SW 1271 (cell line): ENCODE results near the gene VASP.
A peak's percentile ranks its signal among the peaks of the same experiment; 100 is the strongest.

ENCODE experiments used
- DNase-seq, 2 experiments: peaks; one replicate each; lab custom pipeline; 2025; lab: John Stamatoyannopoulos, UW

The VASP gene

DNA sequence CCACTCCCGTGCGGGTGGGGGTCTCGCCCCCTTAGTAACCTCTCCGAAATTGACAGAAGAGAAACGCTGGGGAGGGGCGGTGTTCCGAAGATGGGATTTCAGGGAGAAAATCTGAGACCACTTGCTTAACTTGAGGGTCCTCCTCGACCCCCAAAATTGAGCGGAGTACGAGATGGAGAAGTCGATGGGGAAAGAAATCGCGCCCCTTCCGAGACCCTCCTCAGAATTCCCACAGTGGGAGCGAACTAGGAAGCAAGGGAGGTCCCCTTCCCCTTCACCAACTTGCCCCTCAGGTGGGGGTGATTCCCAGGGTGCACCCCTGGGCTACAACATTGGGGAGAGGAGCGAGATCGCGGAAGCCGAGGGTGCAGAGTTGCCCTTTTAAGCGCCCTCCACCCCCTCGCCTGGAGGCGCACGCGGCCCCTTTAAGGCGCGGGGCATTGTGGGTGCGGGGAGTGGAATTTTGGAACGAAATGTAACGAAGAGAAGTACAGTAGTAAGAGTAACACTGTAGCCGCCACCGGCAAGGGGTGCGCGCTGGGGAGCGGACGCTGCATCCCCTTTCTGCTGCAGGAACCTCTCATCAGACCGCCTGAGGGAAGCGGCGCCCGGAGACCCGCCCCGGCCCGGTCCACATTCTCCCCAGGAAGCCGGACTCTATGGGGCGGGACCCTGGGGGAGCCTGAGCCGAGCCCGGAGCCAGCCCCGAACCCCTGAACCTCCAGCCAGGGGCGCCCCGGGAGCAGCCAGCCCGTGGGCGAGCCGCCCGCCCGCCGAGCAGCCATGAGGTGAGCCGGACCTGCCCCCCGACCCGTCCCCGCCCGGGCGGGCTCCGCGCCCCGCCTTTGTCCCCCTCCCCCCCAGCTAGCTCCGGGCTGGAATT, at the start of gene VASP:
Gene VASP, plus strand, starts transcription at position 491 of the 883 bp plus-strand sequence. Its CDS starts 293 bp downstream, at position 784.
- peak; percentile 39 to 78 for DNase-seq

DNA sequence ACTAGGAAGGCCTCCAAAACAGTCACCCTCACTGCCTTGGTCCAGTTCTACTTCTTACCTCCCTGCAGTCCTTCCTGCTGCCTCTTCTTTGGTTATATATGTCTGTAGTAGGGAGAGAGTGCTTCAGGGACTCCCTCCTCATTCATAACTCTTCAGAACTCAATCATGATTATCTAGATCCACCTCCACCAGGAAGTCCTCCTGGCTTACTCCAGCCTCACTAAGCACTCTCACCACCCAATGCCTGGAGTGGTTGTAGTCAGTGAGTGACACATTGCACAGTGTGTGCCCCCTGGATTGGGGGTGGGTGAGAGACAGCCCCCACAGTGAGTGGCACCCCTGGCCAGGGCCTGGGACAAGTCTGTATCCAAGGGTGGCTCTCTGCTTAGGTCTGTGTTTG, 49.5 kb upstream of the VASP start:
- DNase-seq = no peak

GRCh38 chr19:45460807-45461347, 46.4 kb upstream of the VASP start:
- no peak for DNase-seq

GRCh38 chr19:45462174-45462573, 45.1 kb upstream of the VASP start:
- no peak for DNase-seq

DNA sequence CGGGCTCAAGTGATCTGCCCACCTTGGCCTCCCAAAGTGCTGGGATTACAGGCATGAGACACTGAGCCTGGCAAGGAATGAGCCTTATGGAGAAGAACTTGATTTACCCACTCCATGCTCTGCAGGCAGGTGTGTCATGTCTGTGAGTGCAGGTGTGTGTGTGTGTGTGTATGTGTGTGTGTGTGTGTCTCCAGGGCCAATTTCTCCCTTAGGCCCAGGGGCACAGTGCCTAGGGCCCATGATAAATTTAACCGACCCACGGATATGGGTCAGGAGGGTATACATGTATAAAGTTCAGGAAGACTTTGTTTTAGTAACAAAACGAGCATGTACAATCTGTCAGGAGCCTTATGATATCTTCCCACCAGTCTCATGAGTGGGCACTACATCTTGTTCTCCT, 44.0 kb upstream of the VASP start:
- no peak for DNase-seq

GRCh38 chr19:45464274-45464673, 43.0 kb upstream of the VASP start:
- DNase-seq = no peak

- DNase-seq = no peak
Observed at GRCh38 chr19:45464852-45465441, 42.3 kb upstream of the VASP start.

GRCh38 chr19:45467115-45467455, 40.2 kb upstream of the VASP start:
- no peak for DNase-seq

DNA sequence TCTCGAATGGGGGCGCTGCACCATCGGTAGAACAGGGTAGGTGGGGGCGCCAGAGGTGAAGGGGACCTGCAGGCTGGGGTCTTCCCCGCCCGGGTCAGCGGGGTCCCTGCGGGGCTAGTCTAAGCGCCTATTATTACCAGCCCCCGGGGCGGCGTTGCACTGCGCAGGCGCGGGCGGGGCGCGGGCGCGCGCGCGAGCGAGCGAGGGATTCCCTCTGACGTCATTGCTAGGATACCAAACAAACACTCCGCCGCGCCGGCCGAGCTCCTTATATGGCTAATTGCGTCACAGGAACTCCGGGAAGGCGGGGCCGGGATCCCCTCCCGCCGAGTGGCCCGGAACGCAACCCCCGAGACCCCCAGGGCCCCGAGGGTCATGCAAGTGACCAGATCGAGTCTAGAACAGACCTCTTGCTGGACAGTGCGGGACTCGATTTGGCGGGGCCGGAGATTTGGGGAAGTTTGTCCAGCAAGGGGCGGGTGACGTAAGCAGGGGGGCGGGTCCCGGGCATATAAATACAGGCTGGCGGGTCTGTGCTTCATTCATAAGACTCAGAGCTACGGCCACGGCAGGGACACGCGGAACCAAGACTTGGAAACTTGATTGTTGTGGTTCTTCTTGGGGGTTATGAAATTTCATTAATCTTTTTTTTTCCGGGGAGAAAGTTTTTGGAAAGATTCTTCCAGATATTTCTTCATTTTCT, 39.7 kb upstream of the VASP start, which contains the start of gene FOSB:
Gene FOSB, plus strand, starts transcription at position 541 of the 703 bp plus-strand sequence. CDS start 591 bp downstream, outside the sequence.
- peak; percentile 53 to 82 for DNase-seq

GRCh38 chr19:45468159-45468651, 39.1 kb upstream of the VASP start:
- no peak for DNase-seq

GRCh38 chr19:45468803-45469131, 38.5 kb upstream of the VASP start:
- DNase-seq = no peak

DNA sequence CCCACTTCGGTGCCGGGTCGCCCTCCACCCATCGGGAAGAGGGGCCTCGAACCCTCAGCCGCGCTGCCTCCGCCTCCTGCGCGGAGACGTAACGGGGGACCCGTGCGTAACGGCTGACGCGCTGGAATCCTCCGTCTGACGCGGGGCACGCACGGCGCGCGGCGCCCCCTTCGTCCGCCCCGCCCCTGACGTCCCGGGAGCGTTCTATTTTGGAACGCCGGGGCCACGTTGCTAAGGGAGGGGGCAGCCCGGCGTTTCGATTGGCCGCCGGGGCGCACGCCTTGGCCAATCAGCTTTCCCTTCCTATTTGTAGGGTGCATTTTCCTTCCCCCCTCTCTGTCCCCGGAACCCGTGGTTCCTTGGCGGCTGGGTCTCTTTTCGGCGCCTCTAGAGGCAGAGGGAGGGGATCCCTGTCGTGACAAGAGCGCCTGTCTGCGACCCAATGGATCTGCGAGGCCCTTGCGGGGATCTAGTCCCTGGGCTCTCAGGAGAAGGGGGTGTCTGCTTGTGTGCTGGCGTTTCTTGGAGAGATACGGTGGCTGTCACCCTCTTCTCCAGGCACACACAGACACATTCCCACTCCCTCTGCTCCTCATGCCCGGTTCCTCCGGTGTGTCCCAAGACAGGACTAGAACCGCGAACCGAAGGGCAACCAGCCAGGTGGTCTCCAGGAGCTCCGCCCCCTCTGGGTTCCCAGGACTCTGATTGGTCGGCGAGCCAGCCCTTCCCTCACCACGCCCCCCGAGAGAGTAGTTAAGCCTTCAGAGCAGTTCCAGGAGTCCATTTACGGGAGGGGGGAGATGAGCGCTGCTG, 37.9 kb upstream of the VASP start:
- peak; percentile 66 to 83 for DNase-seq

DNA sequence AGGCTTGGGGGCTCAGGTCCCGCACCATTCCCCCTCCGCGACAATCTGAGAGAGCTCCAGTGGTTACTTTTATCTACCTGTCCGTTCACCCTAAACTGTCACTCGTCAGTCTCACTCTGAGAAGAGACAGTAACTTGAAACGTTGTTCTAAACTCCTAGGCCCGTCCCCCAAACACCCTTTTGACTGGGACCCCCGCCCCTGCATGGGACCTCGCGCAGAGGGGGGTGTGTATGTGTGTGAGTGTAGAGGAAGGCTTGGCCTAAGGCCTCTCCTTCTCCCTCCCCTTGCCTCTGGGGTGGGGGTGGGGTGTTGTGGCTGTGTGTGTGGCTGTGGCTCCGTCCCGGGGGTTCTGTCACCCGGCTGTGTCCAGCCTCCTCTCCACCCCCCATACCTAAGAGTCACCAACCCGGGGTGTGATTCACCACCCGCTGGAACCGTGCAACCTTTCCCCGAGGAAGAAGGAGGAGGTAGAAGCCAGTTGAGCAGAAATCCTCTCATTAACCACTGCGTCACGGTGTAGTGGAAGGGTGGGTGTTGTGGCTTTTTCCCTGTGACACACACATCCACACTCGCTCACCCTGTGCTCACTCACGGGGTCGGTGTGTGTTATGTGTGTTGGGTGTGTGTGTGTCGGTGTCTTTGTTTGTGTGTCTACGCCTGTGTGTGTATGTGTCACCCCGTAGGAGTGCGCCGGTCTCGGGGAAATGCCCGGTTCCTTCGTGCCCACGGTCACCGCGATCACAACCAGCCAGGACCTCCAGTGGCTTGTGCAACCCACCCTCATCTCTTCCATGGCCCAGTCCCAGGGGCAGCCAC, 37.1 kb upstream of the VASP start:
- no peak for DNase-seq

- no peak for DNase-seq
Observed at GRCh38 chr19:45470762-45471081, 36.6 kb upstream of the VASP start.

DNA sequence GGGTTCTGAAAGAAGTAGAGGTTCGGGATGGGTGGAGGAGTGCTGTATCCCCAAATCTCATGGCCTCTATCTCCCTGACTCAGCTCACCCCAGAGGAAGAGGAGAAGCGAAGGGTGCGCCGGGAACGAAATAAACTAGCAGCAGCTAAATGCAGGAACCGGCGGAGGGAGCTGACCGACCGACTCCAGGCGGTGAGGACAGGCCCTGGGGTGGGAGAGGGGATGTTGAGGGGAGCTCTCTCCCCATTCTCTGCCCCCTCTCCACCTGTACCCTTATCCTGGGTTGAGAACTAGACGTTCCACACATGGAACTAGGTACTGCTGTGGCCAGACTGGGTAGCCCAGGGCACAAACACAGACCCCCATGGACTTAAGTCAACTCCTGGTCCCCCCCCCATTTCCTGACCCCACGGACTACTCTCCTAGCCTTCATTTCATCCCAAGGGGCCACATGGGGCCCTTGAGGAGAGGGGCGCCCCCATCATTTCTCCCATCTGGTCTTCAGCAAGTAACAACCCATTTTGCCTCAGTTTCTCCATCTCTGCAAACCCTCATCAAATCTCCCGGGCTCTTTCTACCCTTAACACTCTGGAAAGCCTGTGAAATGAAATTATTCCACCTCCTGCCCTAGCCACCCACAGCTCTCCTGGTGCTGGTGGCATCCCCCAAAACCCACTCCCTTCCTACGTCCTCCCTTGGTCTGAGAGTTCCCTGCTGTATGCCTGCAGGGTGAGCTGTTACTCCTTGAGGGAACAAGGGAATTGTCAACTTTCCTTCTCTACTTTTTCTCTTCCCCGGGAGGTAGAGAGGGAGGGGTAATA, 36.0 kb upstream of the VASP start:
- DNase-seq = no peak

DNA sequence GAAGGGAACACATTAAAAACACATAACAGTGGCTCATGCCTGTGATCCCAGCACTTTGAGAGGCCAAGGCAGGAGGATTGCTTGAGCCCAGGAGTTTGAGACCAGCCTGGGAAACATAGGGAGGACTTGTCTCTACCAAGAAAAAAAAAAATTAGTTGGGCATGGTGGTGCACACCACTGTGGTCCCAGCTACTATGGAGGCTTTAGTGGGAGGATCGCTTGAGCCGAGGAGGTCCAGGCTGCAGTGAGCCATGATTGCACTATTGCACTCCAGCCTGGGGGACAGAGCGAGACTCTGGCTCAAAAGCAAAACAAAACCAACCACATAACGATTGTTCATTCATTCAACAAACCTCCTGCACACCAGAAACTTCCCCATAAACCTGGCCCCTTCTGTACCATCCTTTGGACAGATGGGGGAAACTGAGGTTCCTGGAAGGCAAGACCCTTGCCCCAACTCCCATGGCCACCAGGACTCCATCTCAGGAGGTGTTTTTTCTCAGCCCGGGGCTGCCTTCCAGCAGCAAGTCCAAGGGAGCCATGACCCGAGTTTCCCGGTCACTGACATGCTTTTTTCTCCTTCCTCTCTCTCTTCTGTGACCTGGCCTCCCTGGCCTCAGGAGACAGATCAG, 35.2 kb upstream of the VASP start:
- no peak for DNase-seq

GRCh38 chr19:45472563-45473366, 34.5 kb upstream of the VASP start:
- no peak for DNase-seq

DNA sequence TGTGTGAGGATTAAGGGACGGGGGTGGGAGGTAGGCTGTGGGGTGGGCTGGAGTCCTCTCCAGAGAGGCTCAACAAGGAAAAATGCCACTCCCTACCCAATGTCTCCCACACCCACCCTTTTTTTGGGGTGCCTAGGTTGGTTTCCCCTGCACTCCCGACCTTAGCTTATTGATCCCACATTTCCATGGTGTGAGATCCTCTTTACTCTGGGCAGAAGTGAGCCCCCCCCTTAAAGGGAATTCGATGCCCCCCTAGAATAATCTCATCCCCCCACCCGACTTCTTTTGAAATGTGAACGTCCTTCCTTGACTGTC, 34.0 kb upstream of the VASP start:
- no peak for DNase-seq
